HEK293 (cell line): ENCODE data around the gene DNAJC2.

Experiments used
- CTCF ChIA-PET: fragments of 350-600 bp; formaldehyde crosslinking; extraction: SDS; loops from one replicate; lab custom pipeline; 2021; ENCODE audit warnings: antibody characterized with exemption; lab: Yijun Ruan, JAX
- POLR2A ChIA-PET: fragments of 300-600 bp; formaldehyde crosslinking; extraction: SDS; loops from one replicate; lab custom pipeline; 2020; ENCODE audit warnings: antibody characterized with exemption, inconsistent platforms; lab: Yijun Ruan, JAX
- H3K27ac ChIP-seq: fragments of 200-500 bp; sonication (Bioruptor generic); 2 replicates; pipeline ENCODE4 v1.5.1; 2014; ENCODE audit warnings: low read depth, low read length, control low read depth, inconsistent platforms; ENCODE audit errors: extremely low read depth
- H3K36me3 ChIP-seq, 2 experiments: fragments of 200-500 bp in 1 of 2; sonication (Bioruptor generic) in 1 of 2; 1 replicate in 1 of 2; 2 replicates in 1 of 2; pipeline ENCODE4 v1.5.1; 2014 to 2017; ENCODE audit warnings: inconsistent platforms in 2 of 2, low read length in 2 of 2; ENCODE audit not compliant: control insufficient read depth in 2 of 2, insufficient read depth in 1 of 2
- H3K4me1 ChIP-seq: fragments of 200-500 bp; sonication (Bioruptor generic); 2 replicates; pipeline ENCODE4 v1.5.1; 2014; ENCODE audit warnings: mild to moderate bottlenecking, low read length, inconsistent platforms; ENCODE audit not compliant: control insufficient read depth, insufficient read depth
- H3K4me3 ChIP-seq: 2 replicates; pipeline ENCODE4 v1.5.1; 2011; ENCODE audit warnings: low read depth, mild to moderate bottlenecking, control low read depth, low read length, moderate library complexity
- H3K9me3 ChIP-seq: fragments of 200-500 bp; sonication (Bioruptor generic); 2 replicates; pipeline ENCODE4 v1.5.1; 2014; ENCODE audit warnings: low read depth, low read length, inconsistent platforms; ENCODE audit not compliant: control insufficient read depth, insufficient read depth
- EGR2 ChIP-seq: fragments of 450-650 bp; formaldehyde crosslinking; IDR thresholded peaks from 2 replicates; pipeline ENCODE4 v1.5.1; 2016; ENCODE audit warnings: low read depth, missing biosample characterization, missing genetic modification characterization
- FEZF1 ChIP-seq: fragments of 450-650 bp; formaldehyde crosslinking; IDR thresholded peaks from 2 replicates; pipeline ENCODE4 v1.5.1; 2016; ENCODE audit warnings: missing biosample characterization, missing genetic modification characterization
- KLF16 ChIP-seq: fragments of 450-650 bp; formaldehyde crosslinking; IDR thresholded peaks from 2 replicates; pipeline ENCODE4 v1.5.1; 2017; ENCODE audit warnings: missing biosample characterization, missing genetic modification characterization
- ZBTB1 ChIP-seq: fragments of 450-650 bp; formaldehyde crosslinking; IDR thresholded peaks from 2 replicates; pipeline ENCODE4 v1.5.1; 2016; ENCODE audit warnings: missing biosample characterization, missing genetic modification characterization
- ZBTB11 ChIP-seq: fragments of 450-650 bp; formaldehyde crosslinking; conservative IDR thresholded peaks from 2 replicates; pipeline ENCODE4 v1.5.1; 2016; ENCODE audit warnings: low read depth, missing biosample characterization, missing genetic modification characterization
- ZBTB26 ChIP-seq: fragments of 450-650 bp; formaldehyde crosslinking; optimal IDR thresholded peaks from 2 replicates; pipeline ENCODE3; 2016; ENCODE audit warnings: missing biosample characterization, mild to moderate bottlenecking, missing genetic modification characterization
- ZBTB8A ChIP-seq: fragments of 450-650 bp; formaldehyde crosslinking; IDR thresholded peaks from 2 replicates; pipeline ENCODE4 v1.5.1; 2016; ENCODE audit warnings: missing biosample characterization, missing genetic modification characterization
- ZFP69B ChIP-seq: fragments of 450-650 bp; formaldehyde crosslinking; IDR thresholded peaks from 2 replicates; pipeline ENCODE4 v1.5.1; 2016; ENCODE audit warnings: missing biosample characterization, missing genetic modification characterization
- ZNF133 ChIP-seq: fragments of 450-650 bp; formaldehyde crosslinking; IDR thresholded peaks from 2 replicates; pipeline ENCODE4 v1.5.1; 2016; ENCODE audit warnings: missing biosample characterization, missing genetic modification characterization
- ZNF175 ChIP-seq: fragments of 450-650 bp; formaldehyde crosslinking; IDR thresholded peaks from 2 replicates; pipeline ENCODE4 v1.5.1; 2016; ENCODE audit warnings: missing biosample characterization, missing genetic modification characterization
- ZNF202 ChIP-seq: fragments of 450-650 bp; formaldehyde crosslinking; IDR thresholded peaks from 2 replicates; pipeline ENCODE4 v1.5.1; 2016; ENCODE audit warnings: missing biosample characterization, missing genetic modification characterization, borderline replicate concordance
- ZNF26 ChIP-seq: fragments of 450-650 bp; formaldehyde crosslinking; IDR thresholded peaks from 2 replicates; pipeline ENCODE4 v1.5.1; 2016; ENCODE audit warnings: missing biosample characterization, missing genetic modification characterization
- ZNF274 ChIP-seq, 2 experiments: fragments of 200-500 bp in 1 of 2; fragments of 450-650 bp in 1 of 2; sonication (Bioruptor generic) in 1 of 2; formaldehyde crosslinking in 1 of 2; IDR thresholded peaks; 2 replicates each; pipeline versions ENCODE4 v1.5.1 to v1.6.1; 2014 to 2016; ENCODE audit warnings: borderline replicate concordance in 1 of 2, inconsistent platforms in 1 of 2, low read length in 1 of 2, missing biosample characterization in 1 of 2, missing genetic modification characterization in 1 of 2
- ZNF560 ChIP-seq: fragments of 450-650 bp; formaldehyde crosslinking; IDR thresholded peaks from 2 replicates; pipeline ENCODE4 v1.5.1; 2017; ENCODE audit warnings: missing biosample characterization, missing genetic modification characterization, borderline replicate concordance
- ZNF571 ChIP-seq: fragments of 450-650 bp; formaldehyde crosslinking; IDR thresholded peaks from 2 replicates; pipeline ENCODE4 v1.5.0; 2017; ENCODE audit warnings: missing biosample characterization, missing genetic modification characterization
- ZNF621 ChIP-seq: fragments of 450-650 bp; formaldehyde crosslinking; IDR thresholded peaks from 2 replicates; pipeline ENCODE4 v1.5.1; 2017; ENCODE audit warnings: missing biosample characterization, missing genetic modification characterization
- ZNF654 ChIP-seq: fragments of 450-650 bp; formaldehyde crosslinking; IDR thresholded peaks from 2 replicates; pipeline ENCODE4 v1.5.1; 2016; ENCODE audit warnings: low read depth, missing biosample characterization, missing genetic modification characterization
- ZNF76 ChIP-seq: fragments of 450-650 bp; formaldehyde crosslinking; IDR thresholded peaks from 2 replicates; pipeline ENCODE4; 2016; ENCODE audit warnings: low read depth, missing biosample characterization, missing genetic modification characterization, borderline replicate concordance
- ZNF776 ChIP-seq: fragments of 450-650 bp; formaldehyde crosslinking; IDR thresholded peaks from 2 replicates; pipeline ENCODE4 v1.5.0; 2017; ENCODE audit warnings: missing biosample characterization, missing genetic modification characterization, borderline replicate concordance
- TF ChIP-seq, protein P1 (sequence below): fragments of 450-650 bp; formaldehyde crosslinking; IDR thresholded peaks from 2 replicates; pipeline ENCODE4 v1.5.1; 2016; ENCODE audit warnings: missing biosample characterization, missing genetic modification characterization, low read depth
- TF ChIP-seq, protein P2 (sequence below): fragments of 450-650 bp; formaldehyde crosslinking; IDR thresholded peaks from 2 replicates; pipeline ENCODE4 v1.5.1; 2016; ENCODE audit warnings: missing biosample characterization, missing genetic modification characterization

The DNAJC2 gene

GRCh38 chr7:103336761-103337160, 7.8 kb downstream of the DNAJC2 start (continued):
- no peak for TF ChIP-seq ZBTB26 (tag by site-specific recombination)
- no peak for TF ChIP-seq ZNF26 (tag by site-specific recombination)
- no peak for TF ChIP-seq KLF16 (tag by site-specific recombination)
- TF ChIP-seq ZNF274 (IDR thresholded peaks at IDR 0.05; ENCODE audit: low read length): no peak
- no peak for TF ChIP-seq ZNF274 (tag by site-specific recombination; IDR thresholded peaks at IDR 0.05; ENCODE audit: borderline replicate concordance)

GRCh38 chr7:103325744-103326143, 18.8 kb downstream of the DNAJC2 start:
- ChIA-PET POLR2A (no interaction called here), CTCF (interaction anchor here (1.1 kb wide), 1 partner anchor 81 kb away, joined by 4 read pairs; no protein-coding TSS in a partner anchor)
- H3K4me1 ChIP-seq: no peaks in the 10 kb centered on the region
- peaks cover 57% of the 10 kb centered on the region in 2 experiments for H3K36me3 ChIP-seq
- no peak overlapping the region for H3K4me3 ChIP-seq
- TF ChIP-seq, protein P1, sequence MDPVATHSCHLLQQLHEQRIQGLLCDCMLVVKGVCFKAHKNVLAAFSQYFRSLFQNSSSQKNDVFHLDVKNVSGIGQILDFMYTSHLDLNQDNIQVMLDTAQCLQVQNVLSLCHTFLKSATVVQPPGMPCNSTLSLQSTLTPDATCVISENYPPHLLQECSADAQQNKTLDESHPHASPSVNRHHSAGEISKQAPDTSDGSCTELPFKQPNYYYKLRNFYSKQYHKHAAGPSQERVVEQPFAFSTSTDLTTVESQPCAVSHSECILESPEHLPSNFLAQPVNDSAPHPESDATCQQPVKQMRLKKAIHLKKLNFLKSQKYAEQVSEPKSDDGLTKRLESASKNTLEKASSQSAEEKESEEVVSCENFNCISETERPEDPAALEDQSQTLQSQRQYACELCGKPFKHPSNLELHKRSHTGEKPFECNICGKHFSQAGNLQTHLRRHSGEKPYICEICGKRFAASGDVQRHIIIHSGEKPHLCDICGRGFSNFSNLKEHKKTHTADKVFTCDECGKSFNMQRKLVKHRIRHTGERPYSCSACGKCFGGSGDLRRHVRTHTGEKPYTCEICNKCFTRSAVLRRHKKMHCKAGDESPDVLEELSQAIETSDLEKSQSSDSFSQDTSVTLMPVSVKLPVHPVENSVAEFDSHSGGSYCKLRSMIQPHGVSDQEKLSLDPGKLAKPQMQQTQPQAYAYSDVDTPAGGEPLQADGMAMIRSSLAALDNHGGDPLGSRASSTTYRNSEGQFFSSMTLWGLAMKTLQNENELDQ (tag by site-specific recombination): no peak
- no peak for TF ChIP-seq ZNF133 (tag by site-specific recombination)
- TF ChIP-seq ZNF175 (tag by site-specific recombination): no peak
- TF ChIP-seq ZBTB1 (tag by site-specific recombination): no peak
- TF ChIP-seq ZNF621: no peak
- no peak for TF ChIP-seq ZNF571 (tag by site-specific recombination)
- TF ChIP-seq, protein P2, sequence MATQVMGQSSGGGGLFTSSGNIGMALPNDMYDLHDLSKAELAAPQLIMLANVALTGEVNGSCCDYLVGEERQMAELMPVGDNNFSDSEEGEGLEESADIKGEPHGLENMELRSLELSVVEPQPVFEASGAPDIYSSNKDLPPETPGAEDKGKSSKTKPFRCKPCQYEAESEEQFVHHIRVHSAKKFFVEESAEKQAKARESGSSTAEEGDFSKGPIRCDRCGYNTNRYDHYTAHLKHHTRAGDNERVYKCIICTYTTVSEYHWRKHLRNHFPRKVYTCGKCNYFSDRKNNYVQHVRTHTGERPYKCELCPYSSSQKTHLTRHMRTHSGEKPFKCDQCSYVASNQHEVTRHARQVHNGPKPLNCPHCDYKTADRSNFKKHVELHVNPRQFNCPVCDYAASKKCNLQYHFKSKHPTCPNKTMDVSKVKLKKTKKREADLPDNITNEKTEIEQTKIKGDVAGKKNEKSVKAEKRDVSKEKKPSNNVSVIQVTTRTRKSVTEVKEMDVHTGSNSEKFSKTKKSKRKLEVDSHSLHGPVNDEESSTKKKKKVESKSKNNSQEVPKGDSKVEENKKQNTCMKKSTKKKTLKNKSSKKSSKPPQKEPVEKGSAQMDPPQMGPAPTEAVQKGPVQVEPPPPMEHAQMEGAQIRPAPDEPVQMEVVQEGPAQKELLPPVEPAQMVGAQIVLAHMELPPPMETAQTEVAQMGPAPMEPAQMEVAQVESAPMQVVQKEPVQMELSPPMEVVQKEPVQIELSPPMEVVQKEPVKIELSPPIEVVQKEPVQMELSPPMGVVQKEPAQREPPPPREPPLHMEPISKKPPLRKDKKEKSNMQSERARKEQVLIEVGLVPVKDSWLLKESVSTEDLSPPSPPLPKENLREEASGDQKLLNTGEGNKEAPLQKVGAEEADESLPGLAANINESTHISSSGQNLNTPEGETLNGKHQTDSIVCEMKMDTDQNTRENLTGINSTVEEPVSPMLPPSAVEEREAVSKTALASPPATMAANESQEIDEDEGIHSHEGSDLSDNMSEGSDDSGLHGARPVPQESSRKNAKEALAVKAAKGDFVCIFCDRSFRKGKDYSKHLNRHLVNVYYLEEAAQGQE: no peak
- H3K9me3 ChIP-seq: no peaks in the 10 kb centered on the region
- no peak overlapping the region for H3K27ac ChIP-seq

DNA sequence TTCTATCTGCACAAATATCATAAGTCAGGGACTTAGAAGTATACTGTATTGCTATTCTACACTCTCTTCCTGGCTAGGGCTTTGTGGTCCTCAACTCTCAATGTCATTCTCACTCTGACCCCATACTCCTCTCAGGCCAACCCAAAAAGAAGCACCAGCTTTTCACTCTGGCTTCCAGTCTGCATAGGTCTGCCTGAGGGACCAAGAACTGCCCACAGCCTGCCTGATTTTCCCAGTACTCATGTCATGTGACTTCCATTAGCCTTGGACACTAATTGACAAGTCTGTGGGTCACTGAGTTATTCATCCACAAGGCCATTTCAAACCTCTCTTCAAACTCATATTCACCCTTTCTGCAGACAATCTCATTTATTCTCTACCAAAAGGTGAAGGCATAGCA, 27.6 kb downstream of the DNAJC2 start:
- H3K36me3 ChIP-seq: peaks cover 66 to 91% of the 10 kb centered on the region in 2 experiments
- ChIA-PET CTCF (no interaction called here), POLR2A (interaction anchor here (1.6 kb wide), 1 partner anchor 31 kb away, joined by 6 read pairs; the partner anchor contains the start of gene PSMC2)
- H3K27ac ChIP-seq: no peak overlapping the region
- no peak overlapping the region for H3K4me3 ChIP-seq
- no peaks in the 10 kb centered on the region for H3K9me3 ChIP-seq
- no peaks in the 10 kb centered on the region for H3K4me1 ChIP-seq
- no peak for TF ChIP-seq ZNF776 (tag by site-specific recombination)
- no peak for TF ChIP-seq ZNF202 (tag by site-specific recombination)
- no peak for TF ChIP-seq ZNF654
- no peak for TF ChIP-seq ZNF76
- TF ChIP-seq ZFP69B: no peak
- TF ChIP-seq ZBTB8A: no peak
- no peak for TF ChIP-seq FEZF1 (tag by site-specific recombination)
- TF ChIP-seq EGR2 (tag by site-specific recombination): no peak
- TF ChIP-seq ZBTB11 (tag by site-specific recombination): no peak
- TF ChIP-seq ZNF560 (tag by site-specific recombination): no peak
